ENCODE results near the gene ATF6. TPM values are rescaled to one million over a fixed set of nuclear protein-coding genes. Genes with fewer than 3 reads are reported as not detected.
"Not testable (repeated sequence)": the region's sequence is repeated elsewhere in the genome, so short reads cannot be mapped to it uniquely, and the experiment has no call there.

The ATF6 gene
- total and polyA plus RNA-seq, 8 donors, result 3.4 to 54.3 (median 13.5) TPM

DNA sequence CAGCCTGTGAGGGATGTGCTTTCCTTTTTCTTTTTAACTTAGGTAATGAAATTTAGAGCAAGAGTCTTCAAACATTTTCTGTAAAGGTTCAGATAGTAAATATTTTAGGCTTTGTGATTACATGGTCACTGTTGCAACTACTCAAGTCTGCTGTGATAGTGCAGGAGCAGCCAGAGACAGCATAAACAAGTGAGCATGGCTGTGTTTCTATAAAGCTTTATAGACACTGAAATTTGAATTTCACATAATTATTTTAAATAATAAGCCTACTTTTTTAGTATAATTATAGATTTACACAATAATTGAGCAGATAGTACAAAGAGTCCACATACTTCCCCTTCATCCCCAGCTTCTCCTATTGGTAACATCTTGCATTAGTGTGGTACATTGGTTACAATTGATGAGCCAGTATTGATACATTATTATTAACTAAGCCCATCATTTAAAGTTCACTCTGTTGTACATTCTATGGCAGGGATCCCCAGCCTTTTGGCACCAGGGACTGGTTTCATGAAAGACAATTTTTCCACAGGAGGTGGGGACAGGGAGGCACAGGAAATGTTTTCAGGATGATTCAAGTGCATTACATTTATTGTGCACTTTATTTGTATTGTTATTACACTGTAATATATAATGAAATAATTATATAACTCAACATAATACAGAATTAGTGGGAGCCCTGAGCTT, 3.0 kb downstream of the ATF6 start:
- Histone ChIP-seq H3K9me3 (no peaks in the 10 kb centered on the region), H3K36me3 (peaks cover 0 to 3% (median 0%) of the 10 kb centered on the region in 4 donors), H3K4me3 (no peak overlapping the region), H3K4me1 (peaks cover 21 to 83% (median 45%) of the 10 kb centered on the region in 4 donors), H3K27ac (no peak overlapping the region), H3K27me3 (no peaks in the 10 kb centered on the region)
- no peak for DNase-seq
- TF ChIP-seq POLR2AphosphoS5 (IDR thresholded peaks at IDR 0.05), result no peak
- TF ChIP-seq, protein P1, sequence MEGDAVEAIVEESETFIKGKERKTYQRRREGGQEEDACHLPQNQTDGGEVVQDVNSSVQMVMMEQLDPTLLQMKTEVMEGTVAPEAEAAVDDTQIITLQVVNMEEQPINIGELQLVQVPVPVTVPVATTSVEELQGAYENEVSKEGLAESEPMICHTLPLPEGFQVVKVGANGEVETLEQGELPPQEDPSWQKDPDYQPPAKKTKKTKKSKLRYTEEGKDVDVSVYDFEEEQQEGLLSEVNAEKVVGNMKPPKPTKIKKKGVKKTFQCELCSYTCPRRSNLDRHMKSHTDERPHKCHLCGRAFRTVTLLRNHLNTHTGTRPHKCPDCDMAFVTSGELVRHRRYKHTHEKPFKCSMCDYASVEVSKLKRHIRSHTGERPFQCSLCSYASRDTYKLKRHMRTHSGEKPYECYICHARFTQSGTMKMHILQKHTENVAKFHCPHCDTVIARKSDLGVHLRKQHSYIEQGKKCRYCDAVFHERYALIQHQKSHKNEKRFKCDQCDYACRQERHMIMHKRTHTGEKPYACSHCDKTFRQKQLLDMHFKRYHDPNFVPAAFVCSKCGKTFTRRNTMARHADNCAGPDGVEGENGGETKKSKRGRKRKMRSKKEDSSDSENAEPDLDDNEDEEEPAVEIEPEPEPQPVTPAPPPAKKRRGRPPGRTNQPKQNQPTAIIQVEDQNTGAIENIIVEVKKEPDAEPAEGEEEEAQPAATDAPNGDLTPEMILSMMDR (IDR thresholded peaks at IDR 0.05), result no peak
- TF ChIP-seq EP300 (IDR thresholded peaks at IDR 0.05), result no peak
- TF ChIP-seq POLR2A (IDR thresholded peaks at IDR 0.05), result no peak
- intact Hi-C loops (cut with DNase I; ENCODE audit: low total_unique reads), result no loop called here

DNA sequence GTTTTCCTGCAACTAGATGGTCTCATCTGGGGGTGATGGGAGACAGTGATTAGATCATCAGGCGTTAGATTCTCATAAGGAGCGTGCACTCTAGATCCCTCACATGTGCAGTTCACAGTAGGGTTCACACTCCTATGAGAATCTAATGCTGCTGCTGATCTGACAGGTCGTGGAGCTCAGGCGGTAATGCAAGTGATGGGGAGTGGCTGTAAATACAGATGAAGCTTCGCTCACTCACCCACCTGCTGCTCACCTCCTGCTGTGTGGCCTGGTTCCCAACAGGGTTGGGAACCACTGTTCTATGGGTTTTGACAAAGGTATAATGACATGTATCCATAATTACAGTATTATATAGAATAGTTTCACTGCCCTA, 3.5 kb downstream of the ATF6 start:
- intact Hi-C loops (cut with DNase I; ENCODE audit: low total_unique reads); H3K9me3 ChIP-seq; H3K4me3 ChIP-seq; H3K27me3 ChIP-seq; H3K36me3 ChIP-seq; H3K27ac ChIP-seq; DNase-seq: not testable (repeated sequence)
- 86 to 92% (median 90%) methylated on average over 5 of the region's 5 CpGs for WGBS, 5 donors
- H3K4me1 ChIP-seq, result peaks cover 18 to 82% (median 45%) of the 10 kb centered on the region in 4 donors

DNA sequence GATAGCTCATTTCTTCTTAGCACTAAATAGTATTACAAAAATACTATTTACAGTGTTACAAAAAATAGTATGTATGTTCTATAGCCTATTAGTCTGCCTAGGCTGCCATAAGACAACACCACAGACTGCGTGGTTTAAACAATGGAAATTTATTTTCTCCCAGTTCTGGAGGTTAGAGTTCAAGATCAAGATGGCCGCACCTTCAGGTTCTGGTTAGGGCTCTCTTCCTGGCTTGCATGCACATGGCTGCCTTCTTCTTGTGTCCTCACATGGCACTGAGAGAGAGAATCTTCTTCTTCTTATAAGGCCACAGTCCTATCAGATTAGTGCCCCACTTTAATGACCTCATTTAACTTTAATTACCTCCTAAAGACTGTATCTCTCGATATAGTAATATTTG, 4.1 kb downstream of the ATF6 start:
- Histone ChIP-seq H3K36me3 (peaks cover 0 to 7% (median 0%) of the 10 kb centered on the region in 4 donors), H3K27me3 (no peaks in the 10 kb centered on the region), H3K27ac (no peak overlapping the region), H3K9me3 (no peaks in the 10 kb centered on the region), H3K4me1 (peaks cover 14 to 81% (median 45%) of the 10 kb centered on the region in 4 donors), H3K4me3 (no peak overlapping the region)
- TF ChIP-seq POLR2A (IDR thresholded peaks at IDR 0.05) (no peak), EP300 (IDR thresholded peaks at IDR 0.05) (no peak), POLR2AphosphoS5 (IDR thresholded peaks at IDR 0.05) (no peak)
- TF ChIP-seq, protein P1 (IDR thresholded peaks at IDR 0.05), result no peak
- no peak for DNase-seq
- whole genome bisulfite sequencing, 5 donors, result 88 to 94% (median 93%) methylated on average over 3 of the region's 3 CpGs
- intact Hi-C loops (cut with DNase I; ENCODE audit: low total_unique reads), result no loop called here

DNA sequence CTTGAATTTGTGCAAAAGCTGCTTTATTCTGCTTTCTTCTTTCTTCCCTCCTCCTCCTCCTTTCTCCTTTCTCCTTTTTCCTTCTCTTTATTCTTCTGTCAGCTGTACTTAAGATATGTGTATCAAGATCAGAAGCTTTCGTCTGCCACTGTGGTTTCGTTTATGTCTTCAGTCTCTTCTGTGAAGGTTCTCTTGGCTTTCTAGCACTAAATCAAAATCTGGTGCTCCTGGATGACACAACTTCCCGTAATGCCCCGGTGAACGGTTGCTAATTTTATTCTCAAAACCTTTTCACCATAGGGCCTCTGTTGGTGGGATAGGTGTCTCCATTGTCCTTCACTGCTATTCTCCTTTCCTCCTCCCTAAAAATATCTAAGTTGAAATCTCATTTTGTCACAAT, 5.0 kb downstream of the ATF6 start:
- H3K27ac ChIP-seq, result peak overlapping the region in 2 of 5 donors; percentile 26 to 61
- 66 to 75% (median 67%) methylated on average over 5 of the region's 5 CpGs for WGBS, 5 donors
- intact Hi-C loops (cut with DNase I; ENCODE audit: low total_unique reads), result no loop called here
- no peak for TF ChIP-seq POLR2A (IDR thresholded peaks at IDR 0.05)
- TF ChIP-seq, protein P1 (IDR thresholded peaks at IDR 0.05), result no peak
- no peak for TF ChIP-seq POLR2AphosphoS5 (IDR thresholded peaks at IDR 0.05)
- TF ChIP-seq EP300 (IDR thresholded peaks at IDR 0.05), result no peak
- H3K36me3 ChIP-seq, result peaks cover 0 to 7% (median 0%) of the 10 kb centered on the region in 4 donors
- no peak for DNase-seq
- no peak overlapping the region for H3K4me3 ChIP-seq
- H3K4me1 ChIP-seq, result peaks cover 14 to 81% (median 46%) of the 10 kb centered on the region in 4 donors
- no peaks in the 10 kb centered on the region for H3K27me3 ChIP-seq
- no peaks in the 10 kb centered on the region for H3K9me3 ChIP-seq

DNA sequence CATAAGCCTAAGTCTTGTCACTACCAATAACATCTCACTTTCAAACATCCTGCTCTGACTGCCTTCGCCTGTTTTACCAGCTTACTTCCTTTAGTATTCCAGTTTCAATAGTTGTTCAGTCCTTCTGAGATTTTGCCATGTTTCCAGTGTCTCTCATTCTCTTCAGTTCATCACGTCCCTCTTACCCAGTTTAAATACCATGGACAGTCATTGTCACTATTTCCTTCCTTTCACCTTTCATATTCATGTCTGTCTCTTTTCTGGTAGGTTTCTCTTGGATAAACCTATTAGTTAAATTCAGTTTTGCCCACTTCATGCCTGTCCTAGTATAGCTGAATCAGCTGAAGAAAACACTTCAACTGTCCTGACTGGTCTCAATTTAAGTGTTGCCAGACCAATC, 5.9 kb downstream of the ATF6 start:
- WGBS, 5 donors, result 74 to 85% (median 80%) methylated on average over 2 of the region's 2 CpGs

More for the DNA sequence above, 5.9 kb downstream of the ATF6 start:
- no peak overlapping the region for H3K4me3 ChIP-seq
- DNase-seq, result no peak
- H3K27ac ChIP-seq, result peak overlapping the region in 2 of 5 donors; percentile 60 to 61
- peaks cover 0 to 7% (median 0%) of the 10 kb centered on the region in 4 donors for H3K36me3 ChIP-seq
- H3K27me3 ChIP-seq, result no peaks in the 10 kb centered on the region
- intact Hi-C loops (cut with DNase I; ENCODE audit: low total_unique reads), result no loop called here
- TF ChIP-seq POLR2A (IDR thresholded peaks at IDR 0.05) (no peak), EP300 (IDR thresholded peaks at IDR 0.05) (no peak), POLR2AphosphoS5 (IDR thresholded peaks at IDR 0.05) (no peak)
- TF ChIP-seq, protein P1 (IDR thresholded peaks at IDR 0.05), result no peak
- no peaks in the 10 kb centered on the region for H3K9me3 ChIP-seq
- H3K4me1 ChIP-seq, result peaks cover 13 to 77% (median 46%) of the 10 kb centered on the region in 4 donors
